Neural crest cell (in vitro differentiated cells): Measurements from ENCODE around the gene TMBIM1. TPM values are rescaled to one million over a fixed set of nuclear protein-coding genes. Genes with fewer than 3 reads are reported as not detected.

Experiments used
- DNase-seq: peaks from one replicate; pipeline ENCODE4 v3.0.0; 2021; ENCODE audit warnings: low read depth, mixed read lengths, low spot score
- H3K27ac Mint-ChIP-seq: one replicate; pipeline ENCODE4 v1.8.0; 2021; ENCODE audit warnings: mild to moderate bottlenecking, mixed read lengths; ENCODE audit not compliant: unreplicated experiment
- H3K27me3 Mint-ChIP-seq: 2 replicates; pipeline ENCODE4 v1.8.0; 2021; ENCODE audit warnings: low read depth, mild to moderate bottlenecking, mixed read lengths
- H3K36me3 Mint-ChIP-seq: 2 replicates; pipeline ENCODE4 v1.8.0; 2021; ENCODE audit warnings: low read depth, mild to moderate bottlenecking, mixed read lengths
- H3K4me1 Mint-ChIP-seq: 2 replicates; pipeline ENCODE4 v1.8.0; 2021; ENCODE audit warnings: mixed read lengths
- H3K4me3 Mint-ChIP-seq: one replicate; pipeline ENCODE4 v1.8.0; 2021; ENCODE audit warnings: mild to moderate bottlenecking, mixed read lengths
- H3K9me3 Mint-ChIP-seq: 2 replicates; pipeline ENCODE4 v1.8.0; 2021; ENCODE audit warnings: mixed read lengths
- CTCF ChIP-seq: fragments of 200-600 bp; sonication (generic); conservative IDR thresholded peaks from 2 replicates; pipeline ENCODE4 v1.5.0; 2021; ENCODE audit warnings: antibody characterized with exemption, mild to moderate bottlenecking
- microRNA-seq: library from miRNA; unstranded; fragments of <30 nt; microRNA quantifications from one replicate; pipeline ENCODE4, GENCODE V29; 2020
- total RNA-seq: library from RNA; stranded (reverse); gene quantifications from 2 replicates; pipeline ENCODE4 v1.2.1, GENCODE V29; 2021

Gene TMBIM1
- total RNA-seq, 1 donor from 2014 or later: 8.5 TPM

GRCh38 chr2:218228366-218229090, 63.8 kb downstream of the TMBIM1 start:
- no peak for TF ChIP-seq CTCF
- no peaks in the 10 kb centered on the region for H3K9me3 Mint-ChIP-seq
- peaks cover 5% of the 10 kb centered on the region for H3K4me1 Mint-ChIP-seq
- DNase-seq: no peak
- peaks cover 16% of the 10 kb centered on the region for H3K36me3 Mint-ChIP-seq
- no peaks in the 10 kb centered on the region for H3K27me3 Mint-ChIP-seq
- no peak overlapping the region for H3K4me3 Mint-ChIP-seq
- no peak overlapping the region for H3K27ac Mint-ChIP-seq

GRCh38 chr2:218226903-218227302, 65.4 kb downstream of the TMBIM1 start:
- Mint-ChIP-seq H3K27me3 (no peaks in the 10 kb centered on the region), H3K36me3 (peaks cover 12% of the 10 kb centered on the region), H3K4me3 (no peak overlapping the region), H3K9me3 (no peaks in the 10 kb centered on the region), H3K27ac (no peak overlapping the region), H3K4me1 (peaks cover 5% of the 10 kb centered on the region)
- no peak for TF ChIP-seq CTCF
- no peak for DNase-seq

Small RNAs within 50 kb of the gene (microRNA-seq; reads per million reads assigned to microRNA genes)
- not detected for gene MIR6513
- 1.8 reads per million for gene MIR6810

Other genes starting within 250 kb of the TMBIM1 start
- gene RUFY4, start 223.2 kb downstream of the TMBIM1 start, total RNA-seq: not detected in 2 replicates
- gene CXCR2, start 166.5 kb downstream of the TMBIM1 start, total RNA-seq: not detected in 2 replicates
- gene CXCR1, start 125.5 kb downstream of the TMBIM1 start, total RNA-seq: not detected in 2 replicates
- 159 and 160 TPM in 2 replicates for gene ARPC2, start 75.3 kb downstream of the TMBIM1 start, total RNA-seq
- 0.14 TPM in 1 of 2 replicates, not detected in the other for gene GPBAR1, start 31.5 kb downstream of the TMBIM1 start, total RNA-seq
- gene AAMP, start 22.4 kb downstream of the TMBIM1 start, total RNA-seq: 76.6 and 77.6 TPM in 2 replicates
- 40.3 and 42.3 TPM in 2 replicates for gene PNKD, start 22.0 kb downstream of the TMBIM1 start, total RNA-seq
- 0.30 TPM in 1 of 2 replicates, not detected in the other for gene CATIP, start 64.4 kb upstream of the TMBIM1 start, total RNA-seq
- 0.09 TPM in 1 of 2 replicates, not detected in the other for gene SLC11A1, start 89.8 kb upstream of the TMBIM1 start, total RNA-seq
- 46.4 TPM in 2 replicates for gene CTDSP1, start 107.4 kb upstream of the TMBIM1 start, total RNA-seq
- gene VIL1, start 126.6 kb upstream of the TMBIM1 start, total RNA-seq: not detected in 2 replicates